Left renal cortex interstitium (tissue), 4 donors: Measurements from ENCODE around the gene KCTD16. TPM values are rescaled to one million over a fixed set of nuclear protein-coding genes. Genes with fewer than 3 reads are reported as not detected.
A peak's percentile ranks its signal among the peaks of the same experiment; 100 is the strongest.

Source experiments
- DNase-seq, 4 donors: peaks; one replicate each; pipeline ENCODE4 v3.0.0-alpha.2; 2013; ENCODE audit warnings: low read depth in 4 of 4, low spot score in 2 of 4, missing footprints in 1 of 4
- polyA plus RNA-seq, 4 donors: library from polyadenylated mRNA; unstranded; fragments of 120-200 nt; gene quantifications; one replicate each; pipeline ENCODE4 v1.2.1, GENCODE V29; 2013; ENCODE audit not compliant: insufficient read length in 4 of 4

Gene KCTD16
- polyA plus RNA-seq, 4 donors = 2.1 to 2.5 (median 2.2) TPM

DNA sequence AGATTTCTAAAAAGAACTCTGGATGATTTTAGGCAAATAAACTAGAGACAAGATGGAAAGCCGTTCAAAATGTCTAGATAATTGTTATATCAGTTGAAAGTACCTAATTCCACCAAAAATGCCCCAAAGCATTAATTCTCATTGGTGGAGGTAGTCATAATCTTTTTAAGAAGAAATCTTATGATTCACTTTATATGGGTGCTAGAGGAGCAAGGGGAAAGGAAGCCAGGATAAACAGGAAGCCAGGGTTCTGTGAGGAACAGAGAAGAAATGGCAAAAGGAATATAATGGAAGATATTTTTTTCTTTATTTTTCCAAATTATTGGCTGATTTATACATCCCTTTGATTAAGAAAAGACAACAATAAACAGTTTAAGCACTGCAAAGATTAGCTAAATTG is 8.0 kb upstream of the KCTD16 start:
- no peak for DNase-seq

DNA sequence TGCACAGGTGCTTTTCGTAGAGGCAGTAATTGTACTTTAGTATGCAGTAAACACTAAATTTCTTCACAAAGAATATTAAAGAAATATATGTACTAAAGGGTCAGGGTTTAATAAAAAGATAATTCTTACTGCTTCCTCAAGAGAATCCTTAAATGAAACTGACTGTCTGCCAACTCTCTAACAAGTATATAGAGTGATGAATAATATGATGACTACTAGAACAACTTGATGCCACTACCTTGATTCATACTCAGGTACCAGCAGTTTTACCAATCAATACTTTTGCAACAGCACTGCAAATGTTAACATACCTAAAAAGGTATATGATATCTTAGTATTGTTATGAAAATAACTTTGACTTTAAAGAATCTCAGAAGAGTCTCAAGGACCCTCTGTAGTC is 4.0 kb upstream of the KCTD16 start:
- DNase-seq = no peak

DNA sequence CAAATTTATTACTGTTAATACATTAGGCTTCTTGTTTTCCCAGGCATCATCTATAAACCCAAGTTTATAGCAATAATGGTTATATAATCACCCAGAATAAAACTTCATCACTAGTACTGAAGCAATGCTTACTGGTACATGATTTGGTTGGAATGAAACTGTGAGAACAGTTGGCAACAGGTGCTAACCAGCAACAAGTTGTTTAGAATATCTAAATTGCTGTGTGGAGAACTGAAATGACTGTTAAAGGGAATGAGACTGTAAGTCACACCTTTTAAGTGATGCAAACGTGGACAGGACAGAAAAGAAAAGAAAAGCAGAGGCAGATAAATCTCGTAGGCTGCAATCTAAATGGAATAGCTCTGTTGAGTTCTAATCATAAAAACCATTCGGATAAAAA is 2.7 kb upstream of the KCTD16 start:
- DNase-seq = no peak

DNA sequence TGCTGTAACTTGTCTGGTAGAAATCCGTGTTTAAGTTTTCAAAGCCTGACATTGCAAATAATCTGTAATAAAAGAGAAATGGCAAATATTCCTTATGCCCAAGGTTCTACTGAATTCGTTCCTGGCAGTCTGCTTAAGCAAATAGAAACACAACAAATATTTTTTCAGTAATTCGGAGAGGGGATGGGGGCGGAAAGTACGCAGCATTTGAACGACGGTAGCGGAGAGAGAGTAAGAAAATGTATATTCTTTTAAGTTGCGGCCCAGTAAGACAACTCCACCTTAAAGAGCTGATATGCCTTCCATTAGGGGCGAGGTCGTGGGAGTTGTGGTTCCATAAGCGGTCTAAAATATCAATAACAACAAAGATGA is 783 bp upstream of the KCTD16 start:
- no peak for DNase-seq

DNA sequence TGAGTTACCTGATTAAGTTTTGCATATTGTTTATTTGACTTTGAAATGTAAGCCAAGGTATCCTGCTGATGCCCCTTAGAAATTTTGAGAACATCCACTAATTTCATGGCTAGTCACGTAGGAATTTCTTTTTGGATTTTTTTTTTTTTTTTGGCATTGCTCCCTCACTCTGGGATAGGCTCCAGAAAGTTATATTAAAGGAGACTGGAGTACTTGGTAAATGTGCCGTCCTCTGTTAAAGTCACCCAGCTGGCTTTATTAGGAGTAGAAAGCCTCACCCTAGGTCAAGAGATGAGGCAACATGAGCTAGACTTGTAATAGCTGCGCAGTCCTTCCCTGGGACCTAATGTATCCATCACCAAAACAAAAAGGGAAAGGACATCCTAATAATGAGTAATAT is 3.1 kb downstream of the KCTD16 start:
- DNase-seq = no peak

DNA sequence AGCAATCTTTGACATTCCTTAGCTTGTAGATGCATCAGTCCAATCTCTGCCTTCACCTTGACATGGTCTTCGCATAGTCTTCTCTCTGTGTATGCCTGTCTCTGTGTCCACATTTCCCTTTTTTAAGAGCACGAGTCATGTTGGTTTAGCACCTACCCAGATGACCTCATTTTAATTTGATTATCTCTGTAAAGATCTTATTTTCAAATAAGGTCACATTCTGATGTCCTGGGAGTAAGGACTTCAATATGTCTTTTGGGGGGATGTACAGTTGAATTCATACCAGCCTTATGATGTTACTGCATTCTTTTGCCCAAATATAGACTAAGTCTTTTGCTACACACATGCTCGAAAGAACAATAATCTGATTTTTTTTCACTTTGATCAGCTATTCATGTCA is 6.9 kb downstream of the KCTD16 start:
- DNase-seq = no peak

DNA sequence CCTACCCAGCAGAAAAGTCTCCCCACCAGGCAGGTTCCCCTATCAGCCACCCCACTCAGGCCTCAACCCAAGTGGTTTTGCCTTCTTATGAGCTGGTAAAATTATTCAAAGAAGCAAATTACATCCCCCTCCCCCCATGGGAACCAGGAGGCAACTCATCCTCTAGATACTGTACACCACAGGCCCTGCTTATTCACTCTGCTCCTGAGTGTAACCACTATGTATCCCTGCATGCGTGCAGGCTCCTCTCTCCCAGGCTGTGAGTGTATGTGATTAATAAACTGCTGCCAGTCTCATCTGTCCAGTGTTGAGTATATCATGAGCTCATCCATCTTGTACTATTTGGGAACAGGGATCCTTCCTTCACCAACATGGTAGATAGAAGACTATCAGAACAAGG is 8.6 kb downstream of the KCTD16 start:
- DNase-seq = no peak

DNA sequence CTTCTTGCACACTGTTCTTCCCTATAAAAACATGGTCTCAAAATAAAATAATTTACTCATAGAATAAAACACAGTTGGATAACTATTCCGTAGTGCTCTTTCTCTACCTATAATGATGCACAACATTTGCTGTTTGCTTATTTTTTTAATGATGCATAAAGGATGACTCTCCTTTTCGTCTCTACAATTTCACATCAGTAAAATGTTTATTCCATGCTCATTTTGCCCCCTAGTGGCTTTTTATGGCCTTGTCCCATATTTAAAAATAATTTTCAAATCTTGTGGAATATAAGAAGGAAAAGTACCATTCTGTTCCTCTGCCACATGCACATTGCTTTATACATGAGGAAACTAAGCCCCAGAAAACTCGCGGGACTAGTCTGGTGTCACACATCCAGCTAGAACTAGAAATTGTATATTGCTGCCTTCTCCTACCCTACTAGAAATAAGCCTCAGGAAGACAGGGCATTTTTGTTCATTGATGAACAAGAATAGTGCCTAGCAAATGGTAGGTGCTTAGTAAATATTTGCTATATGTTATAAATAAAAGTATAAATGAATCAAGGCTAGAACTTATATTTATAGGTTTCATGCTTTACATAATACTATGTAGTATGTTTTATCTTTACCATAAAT is 12.7 kb downstream of the KCTD16 start:
- DNase-seq = no peak

DNA sequence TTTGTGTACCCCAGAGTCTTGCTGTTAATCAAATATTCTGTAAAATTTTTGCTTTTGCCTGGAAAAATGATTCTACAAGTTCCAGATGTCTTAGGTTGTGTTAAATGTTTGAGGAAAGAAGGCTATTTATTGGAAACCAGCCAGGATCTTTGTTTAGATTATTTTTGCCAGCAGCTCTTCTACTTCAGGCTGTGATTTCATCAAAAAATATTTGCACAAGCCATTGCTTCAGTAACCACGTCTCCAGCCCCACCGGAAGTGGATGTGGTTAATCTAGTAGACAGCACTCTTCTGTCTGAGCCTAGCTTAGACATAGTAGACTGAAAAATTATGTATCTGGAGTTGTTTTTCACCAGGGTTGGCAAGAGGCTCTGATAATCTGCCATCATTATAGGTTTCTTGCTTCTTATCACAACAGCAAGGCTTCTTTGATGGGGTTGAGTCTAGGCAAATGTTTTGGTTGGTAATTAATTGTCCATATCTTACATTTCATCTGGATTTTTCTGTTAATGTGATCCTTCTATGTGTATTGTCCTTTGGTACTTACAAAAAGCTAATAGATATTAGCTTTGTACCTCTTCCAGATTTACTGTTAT is 17.1 kb downstream of the KCTD16 start:
- DNase-seq = no peak

DNA sequence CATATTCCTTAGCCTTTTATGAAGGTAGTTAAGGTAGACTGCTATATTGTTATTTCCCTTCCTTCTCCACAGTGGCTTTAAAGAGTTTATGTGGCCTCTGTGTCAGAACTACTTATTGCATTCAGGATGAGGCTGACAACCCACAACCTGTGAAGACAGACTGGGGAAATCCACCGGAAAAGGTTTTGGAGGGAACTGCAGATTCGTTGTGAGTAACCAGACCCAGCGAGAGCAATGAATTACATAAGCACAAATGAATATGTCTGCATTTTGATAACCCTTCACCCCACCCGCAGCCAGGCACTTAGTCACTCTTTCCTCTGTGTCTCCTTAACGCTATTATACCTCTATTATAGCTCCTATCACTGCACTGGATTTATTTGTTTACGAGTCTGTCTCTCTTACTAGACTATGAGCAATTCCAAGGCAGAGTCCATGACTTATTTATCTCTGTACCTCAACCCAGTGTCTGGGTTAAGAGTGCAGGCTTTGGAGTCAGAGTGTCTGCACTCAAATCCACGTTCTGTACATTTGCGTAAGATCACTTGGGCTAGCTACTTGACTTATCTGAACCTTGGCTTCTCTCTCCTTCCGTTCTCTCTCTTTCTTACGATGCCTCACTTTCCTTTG is 19.2 kb downstream of the KCTD16 start:
- DNase-seq = no peak

DNA sequence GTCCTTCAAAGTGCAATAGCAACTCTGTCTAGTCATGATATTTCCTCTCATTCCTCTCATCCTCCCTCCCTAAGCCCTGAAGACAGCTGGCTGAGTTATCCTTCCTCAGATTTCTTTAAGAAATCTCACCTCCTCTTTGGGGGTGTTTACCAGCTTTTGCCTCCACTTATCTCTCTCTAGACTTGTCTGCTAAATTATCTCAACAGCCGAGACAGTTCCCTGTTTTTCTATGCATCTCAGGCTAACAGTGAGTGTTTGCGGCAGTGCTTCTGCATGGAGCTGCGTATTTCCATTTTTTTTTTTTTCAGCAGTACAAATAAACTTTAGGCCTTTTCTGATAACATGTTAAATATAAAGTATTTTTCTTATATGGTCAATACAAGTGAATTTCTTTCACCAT is 20.9 kb downstream of the KCTD16 start:
- no peak for DNase-seq

DNA sequence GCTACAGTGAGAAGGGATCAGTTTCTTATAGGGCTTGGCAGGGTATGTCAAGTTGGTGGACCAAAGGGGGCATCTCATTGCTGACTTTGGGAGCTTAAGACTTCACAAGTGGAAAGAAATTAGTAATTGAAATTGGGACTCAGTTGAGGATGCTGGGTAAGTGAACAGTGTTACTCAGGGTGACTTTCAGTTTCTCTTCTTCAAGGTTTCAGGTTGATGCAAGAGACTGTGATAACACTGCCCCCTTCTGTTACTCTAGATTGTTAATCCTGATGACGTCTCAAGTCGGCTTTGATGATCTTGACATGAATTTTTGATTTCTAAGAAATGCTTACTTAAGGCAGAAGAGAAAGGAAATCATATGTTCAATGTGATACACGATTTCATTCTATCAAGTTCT is 21.3 kb downstream of the KCTD16 start:
- DNase-seq = no peak

DNA sequence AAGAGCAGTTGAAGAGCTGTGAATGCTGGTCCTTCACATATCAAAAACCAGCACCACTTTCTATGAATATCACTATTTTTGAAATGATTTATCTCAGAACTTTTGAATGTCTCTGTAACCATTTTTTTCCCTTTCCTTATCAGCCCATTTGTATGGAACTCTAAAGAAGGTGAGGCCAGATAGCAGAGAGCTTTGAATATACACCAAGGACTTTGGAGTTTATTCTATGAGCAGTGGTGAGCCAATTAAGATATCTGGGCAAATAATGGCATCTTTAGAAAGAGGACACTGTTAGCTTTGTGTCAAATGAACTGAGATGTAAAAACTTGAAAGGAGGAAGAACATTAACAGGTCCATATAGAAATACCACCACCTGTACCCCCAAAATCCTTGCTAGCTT is 22.0 kb downstream of the KCTD16 start:
- no peak for DNase-seq

DNA sequence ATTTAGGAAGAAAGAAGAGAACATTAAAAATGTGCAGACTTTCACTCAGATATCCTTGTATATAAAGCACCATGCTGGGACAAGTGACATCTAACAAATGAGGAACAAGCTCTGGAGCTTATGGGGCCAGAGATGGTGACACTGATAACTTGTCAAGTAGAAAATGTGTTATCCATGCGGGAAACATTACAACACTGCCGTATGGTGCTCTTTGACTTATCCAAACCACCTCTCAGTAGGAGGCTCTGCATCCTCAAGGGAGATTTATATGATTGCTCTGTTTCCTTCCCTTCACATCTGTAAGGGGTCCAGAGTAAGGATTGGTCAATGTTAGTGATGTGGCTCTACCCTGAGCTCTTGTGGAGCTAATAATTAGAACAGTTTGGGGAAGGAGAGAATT is 23.5 kb downstream of the KCTD16 start:
- DNase-seq = no peak

DNA sequence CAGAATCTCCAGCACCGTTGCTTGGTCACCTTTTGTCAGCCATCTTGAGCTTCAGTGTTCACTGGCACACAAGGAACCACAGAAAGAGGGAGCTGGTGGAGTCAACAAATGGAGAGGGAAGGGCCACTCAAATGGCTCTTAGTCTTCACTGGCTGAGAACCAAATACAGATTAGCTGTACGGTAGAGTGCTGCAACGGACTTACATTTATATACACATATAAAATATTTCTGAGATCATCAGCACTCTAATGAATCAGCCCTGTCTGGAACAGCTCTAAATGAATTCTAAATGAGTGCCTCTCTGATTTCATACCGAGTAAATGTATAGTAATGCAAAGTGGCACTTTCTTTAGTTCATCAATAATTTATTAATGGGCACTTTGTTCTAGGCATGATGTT is 24.8 kb downstream of the KCTD16 start:
- no peak for DNase-seq

DNA sequence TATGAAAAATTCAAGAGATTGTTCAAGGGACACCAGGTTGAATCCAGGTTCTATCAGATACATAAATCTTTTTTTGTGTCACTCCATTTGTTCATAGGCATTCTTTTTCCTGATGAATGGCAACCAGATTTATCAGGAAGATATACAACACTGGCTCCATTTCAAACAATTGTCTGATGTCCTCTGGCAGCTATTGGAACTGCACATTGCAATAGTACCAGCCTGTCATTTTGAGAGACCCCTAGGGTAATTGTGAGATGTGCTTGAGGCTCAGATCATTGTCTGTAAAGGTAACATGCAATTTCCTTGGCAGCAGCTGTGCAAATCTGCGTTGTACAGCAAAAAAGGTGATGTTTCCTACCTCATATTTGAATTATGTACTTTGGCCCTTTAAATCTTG is 25.9 kb downstream of the KCTD16 start:
- DNase-seq = no peak

DNA sequence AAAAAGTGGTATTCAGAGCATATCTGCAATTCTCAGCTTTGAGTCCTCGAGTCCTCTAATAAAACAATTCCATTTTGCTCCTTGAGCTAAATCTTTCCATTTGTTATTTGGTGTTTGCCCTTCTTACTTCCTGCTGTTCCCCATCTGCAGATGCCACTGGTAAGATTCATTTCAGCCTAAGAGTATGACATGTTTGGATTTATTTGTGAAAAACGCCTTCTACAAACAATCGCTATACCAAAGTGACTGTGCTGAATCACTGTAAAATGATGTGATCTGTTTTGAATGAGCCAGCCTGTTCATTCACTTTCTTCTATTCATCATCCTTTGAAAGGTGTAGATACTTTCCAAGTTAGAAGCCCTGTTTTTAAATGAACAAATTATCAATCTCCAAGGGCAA is 27.7 kb downstream of the KCTD16 start:
- no peak for DNase-seq

DNA sequence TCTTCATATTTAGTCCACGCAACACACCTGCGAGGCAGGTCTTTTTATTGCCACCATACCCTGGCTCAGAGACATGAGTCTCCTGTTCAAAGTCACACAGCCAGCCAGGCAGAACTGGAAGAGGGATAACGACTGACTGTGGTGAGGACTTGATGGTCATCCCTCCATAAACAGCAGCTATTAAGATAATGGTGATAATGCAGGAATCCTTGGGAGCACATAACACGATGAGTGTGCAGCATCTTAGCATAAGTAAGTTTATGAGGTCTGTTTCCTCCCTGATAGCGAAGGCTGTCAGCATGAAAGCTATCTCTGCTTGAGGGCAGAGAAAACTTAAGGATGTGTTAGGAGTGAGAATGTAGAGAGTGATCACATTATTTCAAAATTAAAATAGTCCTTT is 30.9 kb downstream of the KCTD16 start:
- no peak for DNase-seq

DNA sequence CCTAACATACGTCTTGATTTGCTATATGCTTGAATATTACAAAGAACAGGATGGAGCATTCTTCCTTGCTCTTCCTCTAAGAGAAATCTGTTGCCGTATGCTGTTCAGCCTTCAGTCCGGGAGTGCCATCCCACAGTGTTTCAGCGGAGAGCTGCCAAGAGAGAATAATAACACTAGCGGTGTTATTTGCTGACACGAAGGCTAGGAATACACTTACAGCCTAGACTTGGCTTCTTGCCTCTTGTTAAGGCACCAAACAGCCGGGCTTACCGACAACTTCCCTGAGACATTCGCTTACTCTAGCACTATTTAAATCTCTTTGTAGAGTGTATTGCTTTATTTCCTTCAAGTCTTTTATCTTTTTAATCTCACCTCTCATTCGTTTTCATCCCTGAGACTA is 31.4 kb downstream of the KCTD16 start:
- no peak for DNase-seq

DNA sequence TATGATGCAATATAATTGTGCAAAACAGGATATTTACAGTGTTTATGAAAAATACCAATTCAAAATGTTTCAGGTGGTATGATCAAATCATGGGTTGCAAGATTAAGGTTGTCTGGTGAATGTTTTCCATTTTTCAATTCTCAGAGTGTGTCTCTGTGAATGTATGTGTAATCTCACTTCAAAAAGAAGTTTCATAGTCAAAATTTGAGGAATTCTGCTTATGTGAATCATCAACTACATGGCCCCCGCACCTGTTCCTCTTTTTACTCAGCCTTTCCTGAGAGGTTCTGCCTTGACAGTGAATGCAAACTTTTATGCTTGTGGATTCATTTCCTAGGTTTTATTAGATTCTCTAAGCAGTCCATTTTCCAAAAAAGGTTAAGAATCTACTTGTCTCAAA is 32.1 kb downstream of the KCTD16 start:
- DNase-seq = no peak

DNA sequence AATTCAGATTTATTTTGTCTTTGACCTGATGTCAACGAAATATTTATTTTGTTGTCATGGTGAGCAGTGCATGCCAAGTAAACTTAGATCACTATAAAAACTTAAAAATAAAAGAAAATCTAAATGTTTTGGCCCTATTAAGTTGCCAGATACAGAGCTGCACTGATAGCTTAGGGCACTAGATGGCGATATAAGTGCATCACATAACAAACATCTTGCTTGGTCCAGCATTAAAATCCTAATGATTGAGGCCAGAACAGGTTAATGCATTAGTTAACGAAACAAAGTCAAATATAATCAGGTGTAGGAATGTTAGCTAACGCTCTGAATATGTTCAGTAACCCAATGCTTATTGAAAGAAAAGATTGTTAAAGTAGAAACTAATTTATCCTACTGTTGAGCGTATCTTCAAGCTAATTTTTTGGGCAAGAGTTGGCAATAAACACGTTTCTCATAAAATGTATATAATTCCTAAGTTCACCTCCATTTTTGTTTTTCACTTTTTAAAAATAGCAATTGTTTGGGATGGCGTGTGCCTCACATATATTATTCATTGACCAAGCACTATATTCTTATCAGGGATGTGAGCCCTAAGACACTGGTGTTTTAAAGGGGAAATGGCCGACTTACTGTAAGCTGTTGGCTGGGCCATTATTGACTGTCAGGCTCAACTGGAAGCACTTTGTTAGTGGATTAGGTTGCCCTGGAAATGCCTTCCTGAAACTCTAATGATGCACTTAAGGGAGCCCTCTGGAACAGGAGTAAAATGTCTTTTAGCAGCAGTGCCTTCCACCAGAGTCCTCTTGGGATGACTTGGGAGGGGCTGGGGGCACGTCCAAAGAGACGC is 33.3 kb downstream of the KCTD16 start:
- DNase-seq = peak in 1 of 4 donors; percentile 69

DNA sequence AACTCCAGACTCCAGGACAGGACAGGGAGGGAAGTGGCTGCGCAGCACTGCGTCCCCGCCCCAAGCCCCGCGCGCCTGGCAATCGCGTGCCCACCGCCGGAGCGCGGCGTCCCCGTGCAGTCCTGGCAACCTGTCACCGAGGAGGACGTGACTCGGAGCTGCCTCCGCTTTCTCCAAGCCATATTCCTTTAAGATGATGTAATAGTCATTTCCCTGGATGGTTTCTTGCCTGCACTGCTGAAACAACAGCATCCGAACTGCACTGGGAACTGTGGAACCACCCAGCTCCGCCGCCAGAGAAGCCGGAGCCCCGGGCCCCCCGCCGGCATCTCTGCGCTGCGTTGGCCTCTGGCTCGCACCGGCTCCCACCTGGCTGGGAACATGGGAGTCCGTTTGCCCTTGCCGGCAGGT is 34.5 kb downstream of the KCTD16 start:
- no peak for DNase-seq
